Thoracic aorta (tissue), 2 donors: ENCODE data around the gene CLSTN1. TPM values are rescaled to one million over a fixed set of nuclear protein-coding genes. Genes with fewer than 3 reads are reported as not detected.
"Not testable (repeated sequence)": the region's sequence is repeated elsewhere in the genome, so short reads cannot be mapped to it uniquely, and the experiment has no call there.

ENCODE experiments used
- ATAC-seq: fragments of 150-250 bp; one replicate; pipeline ENCODE4 v1.8.0; 2017; ENCODE audit warnings: low read depth; ENCODE audit not compliant: insufficient number of reproducible peaks, low FRiP score
- DNase-seq: peaks from one replicate; pipeline ENCODE4 v3.0.0-alpha.2; 2020; ENCODE audit warnings: low spot score
- H3K27ac ChIP-seq, 2 donors: fragments of 200-600 bp; sonication (generic); 1 replicate in 1 of 2; 2 replicates in 1 of 2; pipeline ENCODE4 v1.5.1; 2016; ENCODE audit warnings: mild to moderate bottlenecking in 2 of 2, moderate library complexity in 2 of 2
- H3K27me3 ChIP-seq: fragments of 200-600 bp; sonication (generic); replicated peaks from 2 replicates; pipeline ENCODE4 v1.6.0; 2016; ENCODE audit warnings: mild to moderate bottlenecking; ENCODE audit not compliant: insufficient read depth
- H3K36me3 ChIP-seq: fragments of 200-600 bp; sonication (generic); one replicate; pipeline ENCODE4 v1.5.1; 2016
- H3K4me1 ChIP-seq, 2 donors: fragments of 200-600 bp; sonication (generic); 1 replicate in 1 of 2; 2 replicates in 1 of 2; pipeline versions ENCODE4 v1.5.1 to v1.6.0; 2016; ENCODE audit warnings: low read depth in 2 of 2, mild to moderate bottlenecking in 1 of 2; ENCODE audit not compliant: control insufficient read depth in 1 of 2
- H3K4me3 ChIP-seq: fragments of 200-600 bp; sonication (generic); 2 replicates; pipeline ENCODE4 v1.5.1; 2016; ENCODE audit warnings: mild to moderate bottlenecking
- H3K9me3 ChIP-seq: fragments of 200-600 bp; sonication (generic); 2 replicates; pipeline ENCODE4 v1.5.1; 2016
- total RNA-seq, 2 donors: library from RNA; depleted of rRNA; stranded (reverse); fragments of >200 nt; gene quantifications; one replicate each; pipeline versions ENCODE4 v1.1.0 to v1.2.3, GENCODE V29; 2016
- TF ChIP-seq, protein P1 (sequence below): fragments of 200-600 bp; sonication (generic); IDR thresholded peaks from one replicate; pipeline ENCODE4 v1.5.1; 2019; ENCODE audit warnings: antibody characterized with exemption

The CLSTN1 gene
- total RNA-seq, 2 donors from 2014 or later: 78.6 to 81.9 TPM

DNA sequence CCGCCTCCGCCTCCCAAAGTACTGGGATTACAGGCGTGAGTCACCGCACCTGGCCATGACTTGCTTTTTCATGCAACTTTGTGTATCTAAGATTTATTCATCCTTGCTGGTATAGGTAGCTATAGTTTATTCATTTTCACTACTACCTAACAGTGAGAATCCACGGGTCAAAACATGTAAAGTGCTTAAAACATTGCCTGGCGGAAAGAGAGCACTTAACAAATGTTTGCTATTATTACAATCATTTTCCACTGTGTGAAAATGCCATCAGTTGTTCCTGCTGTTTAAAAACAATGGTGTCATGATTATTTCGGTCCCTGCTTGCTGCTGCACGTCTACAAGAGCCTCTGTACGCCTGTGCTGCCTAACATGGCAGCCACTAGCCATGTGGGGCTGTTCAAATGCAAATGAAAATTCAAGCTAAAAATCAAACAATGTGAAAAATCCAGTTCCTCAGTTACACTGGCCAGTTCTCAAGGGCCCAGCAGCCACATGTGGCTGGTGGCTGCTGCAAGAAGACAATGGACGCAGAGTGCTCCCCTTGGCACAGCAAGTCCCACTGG, 65.1 kb downstream of the CLSTN1 start:
- no peak for ATAC-seq
- DNase-seq: no peak
- TF ChIP-seq, protein P1, sequence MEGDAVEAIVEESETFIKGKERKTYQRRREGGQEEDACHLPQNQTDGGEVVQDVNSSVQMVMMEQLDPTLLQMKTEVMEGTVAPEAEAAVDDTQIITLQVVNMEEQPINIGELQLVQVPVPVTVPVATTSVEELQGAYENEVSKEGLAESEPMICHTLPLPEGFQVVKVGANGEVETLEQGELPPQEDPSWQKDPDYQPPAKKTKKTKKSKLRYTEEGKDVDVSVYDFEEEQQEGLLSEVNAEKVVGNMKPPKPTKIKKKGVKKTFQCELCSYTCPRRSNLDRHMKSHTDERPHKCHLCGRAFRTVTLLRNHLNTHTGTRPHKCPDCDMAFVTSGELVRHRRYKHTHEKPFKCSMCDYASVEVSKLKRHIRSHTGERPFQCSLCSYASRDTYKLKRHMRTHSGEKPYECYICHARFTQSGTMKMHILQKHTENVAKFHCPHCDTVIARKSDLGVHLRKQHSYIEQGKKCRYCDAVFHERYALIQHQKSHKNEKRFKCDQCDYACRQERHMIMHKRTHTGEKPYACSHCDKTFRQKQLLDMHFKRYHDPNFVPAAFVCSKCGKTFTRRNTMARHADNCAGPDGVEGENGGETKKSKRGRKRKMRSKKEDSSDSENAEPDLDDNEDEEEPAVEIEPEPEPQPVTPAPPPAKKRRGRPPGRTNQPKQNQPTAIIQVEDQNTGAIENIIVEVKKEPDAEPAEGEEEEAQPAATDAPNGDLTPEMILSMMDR: no peak

DNA sequence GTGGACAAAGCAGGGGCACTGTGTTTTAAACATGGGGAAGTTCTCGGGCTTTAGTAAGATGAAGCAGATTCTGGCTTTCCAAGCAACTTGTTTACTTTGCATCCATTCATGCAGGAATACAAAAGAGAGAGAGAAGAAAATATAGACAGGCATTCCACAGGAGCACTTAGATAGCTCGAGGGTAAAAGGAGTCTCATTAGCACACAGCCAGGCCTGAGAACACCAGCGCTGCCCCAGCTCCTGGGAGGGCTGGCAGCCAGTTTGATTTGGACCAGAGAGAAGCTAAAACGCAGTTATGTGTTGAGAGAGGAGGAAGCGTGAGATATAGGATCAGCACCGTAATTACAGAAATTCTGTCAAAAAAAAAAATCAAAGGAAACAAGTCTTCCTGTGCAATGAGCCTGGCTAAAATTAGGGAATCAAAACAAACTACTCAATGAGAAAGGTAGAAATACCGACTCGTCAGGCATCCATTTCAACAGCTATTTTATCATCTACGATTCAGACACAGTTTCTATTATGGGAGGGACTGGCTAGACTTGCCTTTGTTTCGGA, 68.2 kb downstream of the CLSTN1 start:
- TF ChIP-seq, protein P1: no peak
- DNase-seq (no peak), ATAC-seq (no peak)
- H3K27ac ChIP-seq: no peak overlapping the region
- no peak overlapping the region for H3K4me3 ChIP-seq
- peaks cover 4% of the 10 kb centered on the region for H3K36me3 ChIP-seq
- H3K27me3 ChIP-seq: no peaks in the 10 kb centered on the region
- H3K9me3 ChIP-seq: no peaks in the 10 kb centered on the region
- peaks cover 0 to 15% of the 10 kb centered on the region in 2 donors for H3K4me1 ChIP-seq

More for the DNA sequence above, 65.1 kb downstream of the CLSTN1 start:
- no peaks in the 10 kb centered on the region for H3K9me3 ChIP-seq
- H3K4me1 ChIP-seq: peaks cover 0 to 15% of the 10 kb centered on the region in 2 donors
- H3K27ac ChIP-seq: no peak overlapping the region
- H3K36me3 ChIP-seq: no peaks in the 10 kb centered on the region
- no peaks in the 10 kb centered on the region for H3K27me3 ChIP-seq
- no peak overlapping the region for H3K4me3 ChIP-seq

DNA sequence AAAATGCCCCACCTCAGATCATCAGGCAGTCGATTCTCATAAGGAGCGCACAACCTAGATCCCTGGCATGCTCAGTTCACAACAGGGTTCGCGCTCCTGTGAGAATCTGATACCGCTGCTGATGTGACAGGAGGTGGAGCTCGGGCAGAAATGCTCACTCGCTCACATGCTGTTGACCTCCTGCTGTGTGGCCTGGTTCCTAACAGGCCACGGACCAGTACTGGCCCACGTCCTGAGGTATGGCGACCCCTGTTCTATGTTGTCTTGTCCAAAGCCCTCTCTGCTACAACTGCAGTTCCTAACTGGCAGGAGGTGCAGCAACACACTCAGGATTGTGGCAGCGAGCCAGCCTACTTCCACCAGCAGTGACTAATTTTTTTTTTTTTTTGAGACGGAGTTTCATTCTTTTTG, 70.6 kb downstream of the CLSTN1 start:
- Histone ChIP-seq H3K4me3 (no peak overlapping the region), H3K36me3 (peaks cover 8% of the 10 kb centered on the region), H3K27me3 (no peaks in the 10 kb centered on the region), H3K9me3 (no peaks in the 10 kb centered on the region), H3K4me1 (peaks cover 0 to 15% of the 10 kb centered on the region in 2 donors), H3K27ac (no peak overlapping the region)
- ATAC-seq (no peak), DNase-seq (peak; percentile 51)
- TF ChIP-seq, protein P1: no peak

DNA sequence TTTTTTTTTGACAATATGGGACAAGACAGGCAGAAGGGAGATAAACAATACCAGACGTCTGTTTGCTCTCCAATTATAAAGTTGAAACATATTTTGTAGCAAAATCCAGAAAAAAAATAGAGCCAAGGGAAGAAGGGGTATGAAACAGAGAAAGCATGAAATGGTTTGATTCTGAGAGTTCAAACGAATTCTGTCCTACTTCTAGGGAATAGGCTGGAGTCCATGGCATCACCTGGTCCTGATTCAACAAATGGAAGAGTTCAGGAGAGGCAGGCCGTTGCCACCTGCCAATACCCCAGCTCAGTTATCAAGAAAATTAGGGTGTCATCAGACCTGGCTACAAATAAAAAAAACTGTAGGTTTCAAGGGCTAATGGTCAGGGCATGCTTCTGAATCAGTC, 71.8 kb downstream of the CLSTN1 start:
- no peak overlapping the region for H3K27ac ChIP-seq
- TF ChIP-seq, protein P1: no peak
- H3K27me3 ChIP-seq: no peaks in the 10 kb centered on the region
- no peak overlapping the region for H3K4me3 ChIP-seq
- H3K9me3 ChIP-seq: no peaks in the 10 kb centered on the region
- DNase-seq (no peak), ATAC-seq (no peak)
- peaks cover 0 to 15% of the 10 kb centered on the region in 2 donors for H3K4me1 ChIP-seq
- H3K36me3 ChIP-seq: peaks cover 9% of the 10 kb centered on the region

DNA sequence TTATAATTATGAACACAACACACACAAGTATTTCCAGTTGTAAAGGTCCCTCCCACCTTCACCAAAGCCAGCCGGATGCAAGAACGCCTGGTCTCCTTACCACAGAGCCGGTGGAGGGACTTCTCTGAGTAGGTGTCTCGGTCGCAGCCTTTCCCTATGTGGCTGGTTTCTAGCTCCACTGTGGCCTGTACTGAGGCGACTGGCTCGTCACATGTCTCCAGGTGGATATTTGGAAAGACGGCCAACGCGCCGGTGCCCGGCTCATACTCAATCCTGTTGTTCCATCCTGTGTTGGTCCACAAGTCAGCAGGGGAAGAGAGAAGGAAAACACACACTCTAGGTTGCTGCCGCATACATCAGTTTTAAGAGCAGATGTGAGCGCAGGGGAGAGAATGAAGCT, 74.4 kb downstream of the CLSTN1 start:
- Histone ChIP-seq H3K4me1 (no peaks in the 10 kb centered on the region), H3K4me3 (no peak overlapping the region), H3K36me3 (peaks cover 13% of the 10 kb centered on the region), H3K27me3 (no peaks in the 10 kb centered on the region), H3K9me3 (no peaks in the 10 kb centered on the region), H3K27ac (no peak overlapping the region)
- TF ChIP-seq, protein P1: no peak
- DNase-seq (no peak), ATAC-seq (no peak)

DNA sequence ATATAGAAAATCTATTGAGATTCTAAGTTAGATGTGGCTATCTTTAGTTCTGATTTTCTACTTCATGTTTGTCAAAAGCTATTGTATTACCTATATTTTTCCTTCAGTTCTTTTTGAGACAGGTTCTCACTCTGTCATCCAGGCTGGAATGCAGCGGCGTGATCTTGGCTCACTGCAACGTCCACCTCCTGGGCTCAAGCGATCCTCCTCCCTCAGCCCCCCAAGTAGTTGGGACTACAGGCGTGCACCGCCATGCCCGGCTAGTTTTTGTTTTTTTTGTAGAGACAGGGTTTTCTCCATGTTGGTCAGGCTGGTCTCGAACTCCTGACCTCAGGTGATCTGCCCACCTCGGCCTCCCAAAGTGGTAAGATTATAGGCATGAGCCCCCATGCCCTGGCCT, 75.4 kb downstream of the CLSTN1 start:
- H3K4me3 ChIP-seq, ATAC-seq, H3K27me3 ChIP-seq, H3K9me3 ChIP-seq, H3K27ac ChIP-seq, H3K4me1 ChIP-seq, DNase-seq: not testable (repeated sequence)
- peaks cover 23% of the 10 kb centered on the region for H3K36me3 ChIP-seq
